HEK293 (cell line): ENCODE measurements around the gene CACNA2D3.

Experiments used
- GLI4 ChIP-seq: fragments of 450-650 bp; formaldehyde crosslinking; IDR thresholded peaks from 2 replicates; pipeline ENCODE4 v1.5.1; 2016; ENCODE audit warnings: missing biosample characterization, missing genetic modification characterization
- SETDB1 ChIP-seq: IDR thresholded peaks from one replicate; pipeline ENCODE4 v1.6.1; 2017; ENCODE audit warnings: mild to moderate bottlenecking, low read length, moderate library complexity, mixed read lengths; ENCODE audit not compliant: insufficient read length
- ZBTB17 ChIP-seq: fragments of 450-650 bp; formaldehyde crosslinking; IDR thresholded peaks from 2 replicates; pipeline ENCODE4 v1.5.1; 2016; ENCODE audit warnings: missing biosample characterization, missing genetic modification characterization
- ZBTB20 ChIP-seq: fragments of 450-650 bp; formaldehyde crosslinking; IDR thresholded peaks from 2 replicates; pipeline ENCODE4 v1.5.1; 2016; ENCODE audit warnings: missing biosample characterization, missing genetic modification characterization
- ZBTB7A ChIP-seq: fragments of 450-650 bp; formaldehyde crosslinking; IDR thresholded peaks from 2 replicates; pipeline ENCODE4 v1.5.1; 2016; ENCODE audit warnings: low read depth, missing biosample characterization, missing genetic modification characterization
- ZEB2 ChIP-seq: fragments of 450-650 bp; formaldehyde crosslinking; IDR thresholded peaks from 2 replicates; pipeline ENCODE4 v1.5.1; 2016; ENCODE audit warnings: missing biosample characterization, missing genetic modification characterization
- ZFP41 ChIP-seq: fragments of 450-650 bp; formaldehyde crosslinking; IDR thresholded peaks from 2 replicates; pipeline ENCODE4 v1.5.1; 2016; ENCODE audit warnings: missing biosample characterization, missing genetic modification characterization, borderline replicate concordance
- ZNF350 ChIP-seq: fragments of 450-650 bp; formaldehyde crosslinking; IDR thresholded peaks from 2 replicates; pipeline ENCODE4 v1.5.0; 2017; ENCODE audit warnings: missing biosample characterization, mild to moderate bottlenecking, missing genetic modification characterization
- ZNF785 ChIP-seq: fragments of 450-650 bp; formaldehyde crosslinking; IDR thresholded peaks from 2 replicates; pipeline ENCODE4 v1.5.1; 2016; ENCODE audit warnings: missing biosample characterization, missing genetic modification characterization
- ZNF791 ChIP-seq: fragments of 450-650 bp; formaldehyde crosslinking; IDR thresholded peaks from 2 replicates; pipeline ENCODE4 v1.5.1; 2016; ENCODE audit warnings: missing biosample characterization, missing genetic modification characterization
- TF ChIP-seq, protein P1 (sequence below): fragments of 450-650 bp; formaldehyde crosslinking; IDR thresholded peaks from 2 replicates; pipeline ENCODE4 v1.5.1; 2017; ENCODE audit warnings: missing biosample characterization, missing genetic modification characterization
- TF ChIP-seq, protein P2 (sequence below): fragments of 450-650 bp; formaldehyde crosslinking; IDR thresholded peaks from 2 replicates; pipeline ENCODE4 v1.5.1; 2016; ENCODE audit warnings: missing biosample characterization, missing genetic modification characterization
- TF ChIP-seq, protein P3 (sequence below): fragments of 450-650 bp; formaldehyde crosslinking; IDR thresholded peaks from 2 replicates; pipeline ENCODE4 v1.5.1; 2017; ENCODE audit warnings: missing biosample characterization, missing genetic modification characterization

DNA sequence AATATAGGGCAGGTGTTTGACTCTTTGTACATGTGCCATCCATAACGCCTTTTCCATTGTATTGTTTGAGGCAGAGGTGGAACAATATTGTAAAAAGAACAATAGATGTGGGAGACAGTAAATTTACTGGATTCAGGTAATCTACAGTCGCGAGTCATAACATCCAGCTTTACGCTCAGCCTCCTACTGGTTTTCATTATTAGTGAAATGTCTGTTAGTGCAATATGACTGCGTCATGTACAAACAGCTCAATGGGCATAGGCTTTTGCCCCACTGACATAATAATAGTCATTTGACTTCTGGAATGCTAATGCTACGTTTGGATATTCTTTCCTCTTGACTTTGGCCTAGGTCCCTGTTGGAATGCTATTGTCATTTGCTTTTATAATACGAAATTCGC, 9.5 kb downstream of the CACNA2D3 start:
- TF ChIP-seq, protein P1, sequence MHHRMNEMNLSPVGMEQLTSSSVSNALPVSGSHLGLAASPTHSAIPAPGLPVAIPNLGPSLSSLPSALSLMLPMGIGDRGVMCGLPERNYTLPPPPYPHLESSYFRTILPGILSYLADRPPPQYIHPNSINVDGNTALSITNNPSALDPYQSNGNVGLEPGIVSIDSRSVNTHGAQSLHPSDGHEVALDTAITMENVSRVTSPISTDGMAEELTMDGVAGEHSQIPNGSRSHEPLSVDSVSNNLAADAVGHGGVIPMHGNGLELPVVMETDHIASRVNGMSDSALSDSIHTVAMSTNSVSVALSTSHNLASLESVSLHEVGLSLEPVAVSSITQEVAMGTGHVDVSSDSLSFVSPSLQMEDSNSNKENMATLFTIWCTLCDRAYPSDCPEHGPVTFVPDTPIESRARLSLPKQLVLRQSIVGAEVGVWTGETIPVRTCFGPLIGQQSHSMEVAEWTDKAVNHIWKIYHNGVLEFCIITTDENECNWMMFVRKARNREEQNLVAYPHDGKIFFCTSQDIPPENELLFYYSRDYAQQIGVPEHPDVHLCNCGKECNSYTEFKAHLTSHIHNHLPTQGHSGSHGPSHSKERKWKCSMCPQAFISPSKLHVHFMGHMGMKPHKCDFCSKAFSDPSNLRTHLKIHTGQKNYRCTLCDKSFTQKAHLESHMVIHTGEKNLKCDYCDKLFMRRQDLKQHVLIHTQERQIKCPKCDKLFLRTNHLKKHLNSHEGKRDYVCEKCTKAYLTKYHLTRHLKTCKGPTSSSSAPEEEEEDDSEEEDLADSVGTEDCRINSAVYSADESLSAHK (tag by site-specific recombination), result no peak
- TF ChIP-seq ZNF785 (no peak), ZNF350 (no peak), ZBTB20 (no peak), ZBTB7A (tag by site-specific recombination) (no peak), ZEB2 (tag by site-specific recombination) (no peak), SETDB1 (no peak), ZBTB17 (tag by site-specific recombination) (no peak), ZNF791 (tag by site-specific recombination) (no peak), ZFP41 (tag by site-specific recombination) (no peak), GLI4 (tag by site-specific recombination) (no peak)
- TF ChIP-seq, protein P2, sequence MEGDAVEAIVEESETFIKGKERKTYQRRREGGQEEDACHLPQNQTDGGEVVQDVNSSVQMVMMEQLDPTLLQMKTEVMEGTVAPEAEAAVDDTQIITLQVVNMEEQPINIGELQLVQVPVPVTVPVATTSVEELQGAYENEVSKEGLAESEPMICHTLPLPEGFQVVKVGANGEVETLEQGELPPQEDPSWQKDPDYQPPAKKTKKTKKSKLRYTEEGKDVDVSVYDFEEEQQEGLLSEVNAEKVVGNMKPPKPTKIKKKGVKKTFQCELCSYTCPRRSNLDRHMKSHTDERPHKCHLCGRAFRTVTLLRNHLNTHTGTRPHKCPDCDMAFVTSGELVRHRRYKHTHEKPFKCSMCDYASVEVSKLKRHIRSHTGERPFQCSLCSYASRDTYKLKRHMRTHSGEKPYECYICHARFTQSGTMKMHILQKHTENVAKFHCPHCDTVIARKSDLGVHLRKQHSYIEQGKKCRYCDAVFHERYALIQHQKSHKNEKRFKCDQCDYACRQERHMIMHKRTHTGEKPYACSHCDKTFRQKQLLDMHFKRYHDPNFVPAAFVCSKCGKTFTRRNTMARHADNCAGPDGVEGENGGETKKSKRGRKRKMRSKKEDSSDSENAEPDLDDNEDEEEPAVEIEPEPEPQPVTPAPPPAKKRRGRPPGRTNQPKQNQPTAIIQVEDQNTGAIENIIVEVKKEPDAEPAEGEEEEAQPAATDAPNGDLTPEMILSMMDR, result no peak
- TF ChIP-seq, protein P3, sequence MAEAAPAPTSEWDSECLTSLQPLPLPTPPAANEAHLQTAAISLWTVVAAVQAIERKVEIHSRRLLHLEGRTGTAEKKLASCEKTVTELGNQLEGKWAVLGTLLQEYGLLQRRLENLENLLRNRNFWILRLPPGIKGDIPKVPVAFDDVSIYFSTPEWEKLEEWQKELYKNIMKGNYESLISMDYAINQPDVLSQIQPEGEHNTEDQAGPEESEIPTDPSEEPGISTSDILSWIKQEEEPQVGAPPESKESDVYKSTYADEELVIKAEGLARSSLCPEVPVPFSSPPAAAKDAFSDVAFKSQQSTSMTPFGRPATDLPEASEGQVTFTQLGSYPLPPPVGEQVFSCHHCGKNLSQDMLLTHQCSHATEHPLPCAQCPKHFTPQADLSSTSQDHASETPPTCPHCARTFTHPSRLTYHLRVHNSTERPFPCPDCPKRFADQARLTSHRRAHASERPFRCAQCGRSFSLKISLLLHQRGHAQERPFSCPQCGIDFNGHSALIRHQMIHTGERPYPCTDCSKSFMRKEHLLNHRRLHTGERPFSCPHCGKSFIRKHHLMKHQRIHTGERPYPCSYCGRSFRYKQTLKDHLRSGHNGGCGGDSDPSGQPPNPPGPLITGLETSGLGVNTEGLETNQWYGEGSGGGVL (tag by site-specific recombination), result no peak
